HK-2 (cell line): ENCODE measurements around the gene ANKS1B.

ENCODE experiments used
- DNase-seq: peaks from one replicate; pipeline ENCODE4 v3.0.0-alpha.2; 2018; ENCODE audit not compliant: unreplicated experiment

ANKS1B gene

DNA sequence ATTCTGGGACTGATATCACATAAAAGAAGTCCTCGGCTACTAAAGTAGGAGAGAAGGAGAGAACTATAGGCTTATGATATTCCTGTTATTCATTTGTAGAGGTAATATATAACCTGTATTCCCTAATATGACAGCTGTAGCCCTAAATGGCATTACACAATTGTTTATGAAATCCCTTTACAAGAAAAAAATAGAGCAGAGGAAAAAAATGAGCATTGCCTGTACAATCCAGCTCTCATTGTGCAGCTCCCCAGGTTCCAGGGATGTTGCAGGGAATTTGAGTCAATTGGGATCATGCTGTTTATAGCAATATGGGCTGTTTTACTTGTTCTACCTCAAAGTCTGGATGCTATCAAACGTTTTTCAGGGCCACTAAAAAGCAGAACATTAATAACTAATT lies 1166.5 kb downstream of the ANKS1B start:
- DNase-seq: no peak

DNA sequence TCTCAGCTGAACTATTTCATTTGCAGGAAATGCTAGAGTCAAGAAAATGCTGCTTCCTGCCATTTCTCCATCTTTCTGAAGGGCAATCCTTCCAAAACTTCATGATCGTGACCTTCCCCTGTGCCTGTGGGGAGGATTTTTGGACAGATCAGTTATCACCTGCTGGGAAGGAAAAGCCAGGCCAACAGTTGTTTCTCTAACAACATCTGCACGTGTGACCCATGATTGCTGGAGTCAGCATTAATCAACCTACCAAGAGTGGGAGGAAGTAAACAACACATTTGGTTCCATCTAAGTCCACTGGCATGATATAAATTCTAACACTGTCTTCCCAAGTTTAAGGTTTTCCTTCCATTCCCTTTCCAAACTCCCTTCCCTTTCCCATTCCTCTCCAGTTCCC lies 1167.0 kb downstream of the ANKS1B start:
- DNase-seq: no peak

DNA sequence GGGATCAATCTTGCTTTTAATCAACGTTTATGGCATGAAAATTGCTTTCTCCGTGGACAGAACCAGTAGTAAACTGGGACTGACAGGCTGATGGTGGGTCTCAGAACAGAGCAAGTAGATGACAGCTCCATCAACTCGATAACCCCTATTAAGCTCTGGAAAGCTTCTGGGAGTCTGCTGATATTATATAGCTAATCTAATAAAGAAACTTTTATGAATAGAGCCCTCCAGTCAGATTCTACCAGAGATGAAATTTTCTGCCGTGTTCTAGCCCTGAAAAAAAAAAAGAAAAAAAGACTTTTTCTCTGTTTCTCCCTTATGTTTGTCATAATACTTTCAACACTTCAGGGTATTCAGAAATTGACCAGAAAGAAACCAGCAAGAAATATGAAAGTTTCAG lies 1168.0 kb downstream of the ANKS1B start:
- no peak for DNase-seq

DNA sequence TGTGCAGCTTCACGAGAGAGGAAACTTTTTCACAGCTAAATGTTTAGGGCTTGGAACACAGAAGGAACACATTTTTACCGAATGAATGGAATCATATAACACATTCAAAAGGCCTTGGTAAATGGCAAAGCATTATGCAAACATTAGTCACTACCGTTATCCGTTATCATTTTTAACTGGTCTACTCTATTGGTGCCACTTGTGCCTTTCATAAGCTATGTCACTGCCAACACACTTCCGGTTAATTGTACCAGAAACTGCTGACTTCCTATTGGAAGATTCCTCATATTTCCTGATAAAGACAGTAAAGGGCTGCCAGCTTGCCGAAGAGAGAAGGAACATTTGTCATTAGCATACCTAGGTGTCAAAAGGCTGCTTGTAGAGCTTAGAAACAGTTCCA lies 1170.5 kb downstream of the ANKS1B start:
- DNase-seq: no peak

DNA sequence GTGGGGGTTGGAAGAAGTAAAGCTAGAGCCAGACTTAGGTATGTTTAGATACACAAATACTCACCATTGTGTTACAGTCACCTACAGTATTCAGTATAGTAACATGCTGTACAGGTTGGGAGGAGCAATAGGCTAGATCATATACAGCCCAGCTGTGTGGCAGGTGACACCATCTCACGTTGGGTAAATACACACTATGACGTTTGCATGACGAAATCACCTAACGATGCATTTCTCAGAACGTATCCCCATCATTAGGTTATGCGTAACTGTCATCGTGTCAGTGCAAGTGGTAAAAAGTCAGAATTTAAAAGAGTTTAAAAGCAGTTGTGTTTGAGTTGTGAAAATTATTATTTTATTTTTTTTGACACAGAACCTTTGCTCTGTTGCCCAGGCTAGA lies 1172.5 kb downstream of the ANKS1B start:
- DNase-seq: no peak

DNA sequence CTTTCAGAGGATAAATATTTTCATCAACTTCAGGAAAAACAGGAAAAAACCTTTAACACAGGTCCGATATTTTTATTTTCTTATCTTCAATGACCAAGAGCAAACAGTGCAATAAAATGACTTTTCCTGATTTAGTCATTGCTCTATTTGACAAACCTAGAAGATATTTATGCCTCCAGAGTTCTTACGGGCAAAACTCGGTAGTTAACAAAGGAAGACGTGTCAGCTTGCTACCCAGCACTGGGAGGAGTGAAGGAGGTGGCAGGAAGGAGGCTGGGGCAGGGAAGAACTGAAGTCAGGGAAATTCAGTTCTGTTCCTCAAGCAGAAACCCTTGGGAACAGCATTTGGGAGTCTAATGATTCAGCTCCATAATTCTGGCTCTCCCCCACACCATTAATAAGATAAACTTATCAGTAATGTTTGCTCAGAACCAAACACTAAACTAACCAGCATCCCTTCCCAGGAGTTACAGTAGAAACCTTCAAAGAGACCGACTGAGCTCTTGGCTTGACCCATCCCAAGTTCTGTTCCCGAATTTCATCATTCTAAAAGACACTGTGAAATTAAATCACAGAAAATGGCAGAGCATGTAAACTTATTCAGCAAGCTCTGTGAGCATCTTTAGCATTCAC lies 1176.4 kb downstream of the ANKS1B start:
- no peak for DNase-seq

DNA sequence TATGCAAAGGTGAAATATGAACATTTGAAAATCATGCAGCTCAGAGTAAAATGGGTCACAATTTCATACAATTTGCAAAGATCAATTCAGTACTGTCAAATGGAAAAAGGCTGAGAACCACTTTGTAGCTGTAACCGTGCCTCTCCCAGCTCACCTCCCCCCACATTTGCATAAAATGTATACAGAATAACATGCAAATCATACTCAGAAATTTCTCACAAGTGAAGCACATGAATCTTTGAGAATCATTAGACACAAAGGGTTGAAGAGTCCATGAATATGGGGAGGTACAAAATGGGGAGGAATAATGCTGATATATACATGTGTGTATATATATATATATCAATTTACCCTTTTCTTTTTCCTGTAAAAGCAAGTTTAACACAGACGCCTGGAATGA lies 1177.5 kb downstream of the ANKS1B start:
- no peak for DNase-seq

DNA sequence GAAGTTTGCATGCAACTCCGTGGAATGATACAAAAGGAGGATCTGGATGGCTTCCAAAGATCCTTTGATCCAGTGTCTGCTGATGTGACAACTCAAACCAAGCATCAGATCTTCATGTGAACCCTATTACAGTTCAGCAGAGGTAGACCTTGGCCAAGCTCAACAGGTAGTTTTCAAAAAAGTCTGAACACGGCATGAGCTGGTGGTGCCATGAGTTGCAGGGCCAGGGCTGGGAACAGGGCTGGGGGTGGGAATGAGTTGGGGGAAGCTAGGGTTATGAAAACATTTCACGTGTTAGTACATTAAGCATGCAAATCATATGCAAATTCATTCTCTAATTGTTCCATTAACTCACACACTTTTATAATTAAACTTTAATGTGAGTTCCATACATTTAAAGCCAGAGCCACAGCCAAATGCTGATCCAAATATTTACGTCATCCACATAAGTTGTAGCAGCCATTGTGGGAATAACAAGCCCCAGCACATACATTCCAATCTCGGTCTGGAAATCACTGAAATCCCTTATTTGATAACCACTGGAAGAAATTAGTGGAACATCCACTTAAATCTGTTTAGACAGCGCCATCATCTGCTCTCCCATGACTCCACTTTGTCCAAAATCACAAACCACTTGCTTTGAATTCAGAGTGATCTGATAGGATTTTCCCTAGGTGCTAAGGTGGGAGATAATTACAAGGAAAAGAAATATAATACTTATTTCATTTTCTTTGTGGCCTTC lies 1181.1 kb downstream of the ANKS1B start:
- DNase-seq: no peak

DNA sequence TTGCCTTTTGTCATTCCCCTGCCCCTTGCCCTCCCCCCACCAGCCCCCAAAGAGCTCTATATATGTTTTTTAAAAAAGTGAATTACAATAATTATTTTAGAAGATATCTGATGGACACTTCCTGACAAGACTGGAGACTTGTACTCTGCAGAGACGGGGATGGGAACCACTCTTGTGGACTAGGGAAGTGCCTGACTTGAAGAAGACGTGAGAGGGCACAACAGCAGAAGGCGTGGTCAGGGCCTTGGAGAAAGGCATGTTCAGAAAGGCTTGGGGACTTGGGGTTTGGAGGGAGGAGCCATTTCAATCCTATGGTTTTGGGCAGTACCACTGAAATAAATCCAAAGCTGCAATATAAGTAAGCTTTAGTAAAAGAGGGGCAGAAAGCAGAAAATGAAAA lies 1184.9 kb downstream of the ANKS1B start:
- DNase-seq: no peak

DNA sequence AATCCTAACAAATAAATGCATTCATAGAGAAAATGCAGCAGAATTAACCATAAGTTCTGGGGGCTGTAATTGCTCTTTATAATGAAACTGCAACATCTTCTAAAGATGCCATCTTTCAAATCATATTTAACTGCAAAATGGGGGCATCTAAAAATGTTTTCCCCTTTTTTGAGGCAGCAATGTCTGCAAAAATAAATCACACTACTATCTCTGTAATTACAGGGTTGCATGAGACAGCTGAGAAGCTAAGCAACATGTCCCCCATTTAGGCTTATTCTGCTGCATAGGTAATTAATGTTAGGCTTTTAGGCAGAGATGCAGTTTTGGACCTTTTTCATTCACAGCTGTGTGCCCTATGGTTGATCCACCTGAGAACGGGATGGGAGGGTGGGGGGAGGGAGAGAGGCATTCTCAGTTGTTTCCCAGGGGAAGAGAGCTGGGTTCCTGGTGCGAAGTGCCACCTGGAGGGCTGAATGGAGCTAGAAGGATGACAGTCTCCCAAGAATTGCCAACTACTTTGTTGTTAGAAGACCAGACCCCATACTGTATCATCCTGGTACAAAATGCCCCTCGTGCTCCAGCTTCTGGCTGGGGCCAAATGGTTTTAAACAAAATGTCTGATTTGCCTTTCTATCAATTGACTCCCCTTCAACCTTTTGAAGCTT lies 1185.5 kb downstream of the ANKS1B start:
- no peak for DNase-seq

DNA sequence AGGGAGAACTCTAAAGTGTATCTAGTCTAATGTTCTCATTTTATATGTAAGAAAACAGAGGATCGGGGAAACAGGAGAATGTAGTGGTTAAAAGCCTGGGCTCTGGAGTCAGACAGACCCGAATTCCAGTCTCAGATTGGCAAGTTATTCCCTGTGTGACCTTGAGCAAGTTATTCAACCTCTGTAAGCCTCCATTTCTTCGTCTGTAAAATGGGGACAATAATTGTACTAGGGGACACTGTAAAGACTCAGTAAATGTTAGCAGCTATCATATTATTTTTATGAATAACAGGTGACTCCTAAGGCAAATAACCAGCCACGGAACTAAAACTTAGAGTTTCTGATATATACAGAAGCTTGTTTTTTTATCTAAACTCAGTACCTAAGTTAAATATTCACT lies 1187.5 kb downstream of the ANKS1B start:
- DNase-seq: no peak

DNA sequence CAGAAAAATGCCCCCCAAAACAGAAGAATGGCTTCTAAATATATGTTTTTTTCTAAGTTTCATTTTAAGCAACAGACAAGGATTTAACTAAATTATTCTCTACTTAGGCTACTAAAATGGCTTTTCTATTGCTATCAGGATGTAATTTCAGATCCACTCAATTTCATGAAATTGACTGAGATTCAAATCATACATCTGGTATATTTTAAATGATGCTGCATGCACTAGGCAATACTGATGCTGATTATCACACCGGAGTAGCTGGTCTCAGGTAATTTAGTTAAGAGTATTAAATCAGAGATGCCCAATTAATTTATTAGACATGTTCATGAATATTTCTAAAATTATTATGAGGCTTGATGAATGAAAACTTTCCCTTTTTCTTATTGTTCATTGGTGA lies 1188.0 kb downstream of the ANKS1B start:
- no peak for DNase-seq

DNA sequence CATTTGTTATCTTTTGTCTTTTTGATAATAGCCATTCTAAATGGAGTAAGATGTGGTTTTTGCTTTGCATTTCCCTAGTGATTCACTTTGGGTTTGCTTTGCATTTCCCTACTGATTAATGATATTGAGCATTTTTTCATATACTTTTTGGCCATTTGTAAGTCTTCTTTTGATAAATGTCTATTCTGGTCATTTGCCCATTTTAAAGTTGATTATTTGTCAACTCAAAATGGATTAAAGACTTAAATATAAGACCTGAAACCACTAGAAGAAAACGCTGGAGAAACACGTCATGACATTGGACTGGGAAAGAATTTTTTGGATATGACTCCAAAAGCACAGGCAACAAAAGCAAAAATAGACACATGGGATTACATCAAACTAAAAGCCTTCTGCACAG lies 1191.6 kb downstream of the ANKS1B start:
- no peak for DNase-seq

DNA sequence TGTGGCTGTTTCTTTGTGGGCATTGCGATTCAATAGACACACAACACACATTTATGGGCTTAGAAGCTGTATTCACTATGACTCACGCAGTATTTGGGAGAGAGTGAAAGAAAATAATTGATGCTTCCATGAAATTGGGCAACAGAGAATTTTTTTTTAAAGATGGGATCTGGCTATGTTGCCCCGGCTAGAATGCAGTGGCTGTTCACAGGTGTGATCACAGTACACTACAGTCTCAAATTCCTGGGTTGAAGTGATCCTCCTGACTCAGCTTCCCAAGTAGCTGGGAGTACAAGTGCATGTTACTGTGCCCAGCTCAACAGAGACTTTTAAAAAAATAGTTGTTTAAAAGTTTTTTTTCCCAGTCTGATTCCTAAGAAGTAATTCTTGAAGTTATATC lies 1193.3 kb downstream of the ANKS1B start:
- no peak for DNase-seq

DNA sequence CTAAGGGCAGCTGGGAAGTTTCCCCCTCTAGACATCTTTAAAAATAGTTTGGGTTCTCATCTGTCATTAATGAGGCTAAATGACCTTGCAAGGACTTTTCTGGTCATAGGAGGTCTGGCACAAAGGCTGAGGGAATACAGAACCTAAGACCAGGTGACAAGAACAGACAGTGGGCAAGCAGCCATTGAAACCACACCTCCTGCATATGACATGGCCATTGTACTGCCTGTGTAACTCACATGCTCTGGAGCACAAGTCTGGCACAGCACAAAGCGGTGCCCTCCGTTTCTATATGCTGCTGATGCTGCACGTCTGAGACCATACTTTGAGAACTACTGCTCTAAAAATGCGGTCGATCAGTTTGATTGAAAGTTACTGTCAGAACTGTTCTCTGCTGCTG lies 1196.3 kb downstream of the ANKS1B start:
- DNase-seq: no peak

DNA sequence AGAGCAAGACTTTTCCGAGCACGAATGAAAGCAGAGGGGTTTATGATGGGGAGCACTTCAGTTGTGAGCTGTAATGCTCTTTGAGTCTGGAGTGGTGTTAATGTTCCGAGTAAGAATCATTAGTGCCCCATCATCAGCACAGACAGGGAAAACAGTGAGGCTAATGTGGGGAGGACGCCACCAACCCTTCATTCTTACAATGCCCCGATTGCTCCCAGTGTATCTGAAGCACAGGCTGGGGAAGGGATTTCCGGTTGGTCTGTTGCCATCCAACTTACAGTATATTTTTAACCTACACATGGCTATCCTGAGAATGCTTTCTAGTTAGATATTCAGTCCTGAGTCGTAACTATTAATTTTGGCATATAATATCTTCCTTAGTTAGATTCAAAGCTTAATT lies 1198.1 kb downstream of the ANKS1B start:
- no peak for DNase-seq

DNA sequence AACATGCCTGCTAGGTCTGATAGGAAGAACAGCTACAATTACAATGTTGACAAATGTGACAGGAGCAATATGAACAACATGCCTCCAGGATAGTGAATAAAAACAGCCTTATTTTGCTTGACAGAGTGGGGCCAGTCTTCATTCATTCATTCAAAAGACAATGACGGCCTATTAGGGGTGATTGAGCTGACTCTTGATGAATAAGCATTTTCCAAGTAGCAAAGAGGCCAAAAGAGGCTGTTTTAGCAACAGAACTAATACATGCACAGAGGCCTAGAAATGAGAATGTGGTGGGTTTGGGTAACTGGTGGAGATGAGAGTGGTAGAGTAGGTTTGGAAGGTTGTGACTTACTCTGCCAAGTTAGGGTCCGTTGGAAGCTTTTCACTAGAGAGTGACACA lies 1201.3 kb downstream of the ANKS1B start:
- DNase-seq: no peak

DNA sequence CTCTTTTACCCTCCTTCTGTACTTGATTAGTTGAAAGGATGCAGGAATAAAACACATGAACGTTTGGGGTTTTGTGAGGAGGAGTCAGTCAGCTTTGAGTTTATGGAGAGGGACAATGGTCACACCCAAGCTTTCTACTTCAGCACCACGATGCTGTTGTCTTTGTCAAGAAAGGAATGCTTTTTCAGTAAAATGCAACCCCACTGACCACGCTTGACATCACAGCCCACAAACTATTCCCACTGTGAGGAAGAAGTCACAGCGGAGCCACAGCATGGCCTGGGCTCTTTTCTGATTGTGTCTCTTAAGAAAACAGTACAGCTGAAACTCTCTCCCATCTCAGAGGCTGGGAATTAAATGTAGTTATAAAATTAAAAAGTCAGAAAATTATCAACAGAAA lies 1204.5 kb downstream of the ANKS1B start:
- no peak for DNase-seq

DNA sequence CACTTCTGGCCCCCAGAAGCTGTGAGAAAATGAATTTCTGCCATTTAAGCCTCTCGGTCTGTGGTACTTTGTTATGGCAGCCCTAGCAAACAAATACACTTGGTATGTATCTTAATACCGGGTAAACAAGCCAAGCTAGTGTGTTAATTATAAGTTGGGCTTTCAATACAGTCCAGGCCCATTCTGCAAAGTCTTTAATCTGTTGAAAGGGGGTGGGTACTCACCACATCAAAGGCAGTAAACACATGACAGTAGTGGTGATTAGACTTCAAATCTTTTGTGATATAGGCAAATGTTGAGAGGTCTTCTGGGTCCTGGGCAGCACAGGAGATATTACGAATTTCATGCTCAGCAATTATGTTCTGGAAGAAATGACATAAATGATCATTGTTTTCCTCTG lies 1211.9 kb downstream of the ANKS1B start:
- no peak for DNase-seq

DNA sequence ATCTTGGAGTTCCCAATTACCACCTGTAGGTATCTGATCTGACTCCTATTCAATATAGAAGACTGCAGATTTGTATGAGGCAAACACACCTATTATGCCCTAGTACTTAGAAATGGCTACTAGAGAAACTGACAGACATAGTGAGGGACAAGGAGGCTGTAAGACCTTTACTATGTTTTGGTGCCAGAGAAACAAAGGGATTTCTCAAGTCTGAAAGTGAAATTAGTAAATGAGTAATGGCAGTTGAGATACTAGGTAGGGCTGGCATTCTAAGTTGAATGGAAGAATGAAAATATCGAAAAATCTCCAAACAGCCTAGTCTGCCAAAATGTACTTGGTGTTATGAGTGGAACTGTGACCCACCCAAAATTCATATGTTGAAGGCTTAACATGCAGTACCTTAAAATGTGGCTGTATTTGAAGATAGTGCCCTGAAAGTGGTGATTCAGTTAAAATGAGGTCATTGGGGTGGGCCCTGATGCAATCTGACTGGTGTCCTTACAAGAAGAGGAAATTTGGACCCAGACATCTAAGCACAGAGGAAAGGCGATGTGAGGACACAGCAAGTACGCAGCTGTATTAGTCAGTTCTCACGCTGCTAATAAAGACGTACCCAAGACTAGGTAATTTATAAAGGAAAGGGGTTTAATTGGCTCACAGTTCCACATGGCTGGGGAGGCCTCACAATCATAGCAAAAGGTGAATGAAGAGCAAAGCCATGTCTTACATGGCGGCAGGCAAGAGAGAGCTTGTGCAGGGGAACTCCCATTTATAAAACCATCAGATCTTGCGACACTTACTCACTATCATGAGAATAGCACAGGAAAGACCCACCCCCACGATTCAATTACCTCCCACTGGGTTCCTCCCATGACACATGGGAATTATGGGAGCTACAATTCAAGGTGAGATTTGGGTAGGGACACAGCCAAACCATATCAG lies 1212.7 kb downstream of the ANKS1B start:
- DNase-seq: no peak

DNA sequence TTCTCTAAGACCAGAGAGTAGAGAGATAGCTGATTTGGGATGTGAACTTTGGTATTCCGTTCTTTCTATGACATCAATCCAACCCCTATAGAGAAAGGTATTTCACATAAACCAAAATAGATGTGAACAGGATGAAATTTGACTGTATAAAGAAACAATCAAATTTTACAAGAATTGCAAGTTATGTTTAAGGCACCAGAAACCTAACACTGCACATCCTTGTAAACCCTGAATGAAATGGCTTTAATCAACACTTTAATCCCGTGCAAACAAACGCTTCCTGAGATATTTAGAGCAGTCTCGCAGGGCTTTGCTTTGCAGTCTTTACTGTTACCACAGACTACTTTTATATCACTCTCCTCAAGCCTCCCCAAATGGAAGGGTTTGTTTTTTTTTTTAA lies 1214.5 kb downstream of the ANKS1B start:
- DNase-seq: no peak

DNA sequence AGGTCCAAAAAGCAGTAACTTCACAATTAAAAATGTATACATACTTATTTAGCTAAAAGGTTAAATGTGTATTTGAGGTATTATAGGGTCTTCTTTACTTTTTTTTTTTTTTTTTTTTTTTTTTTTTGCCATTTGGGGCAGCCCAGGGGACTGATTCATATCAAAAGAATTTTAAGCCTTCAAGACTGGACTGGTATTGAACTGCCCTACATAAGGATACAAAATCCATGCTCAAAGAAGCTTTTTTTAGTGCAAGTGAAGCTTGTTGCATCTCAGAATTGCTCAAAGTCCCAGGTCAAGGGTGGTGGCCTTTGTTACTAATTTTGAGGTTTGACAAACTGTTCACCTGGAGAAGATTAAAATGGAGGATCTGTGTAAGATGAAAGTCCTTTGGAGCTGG lies 1215.7 kb downstream of the ANKS1B start:
- DNase-seq: no peak
